ENCODE measurements around the gene RTP1.
"Not testable (repeated sequence)": the region's sequence is repeated elsewhere in the genome, so short reads cannot be mapped to it uniquely, and the experiment has no call there.

RTP1 gene

DNA sequence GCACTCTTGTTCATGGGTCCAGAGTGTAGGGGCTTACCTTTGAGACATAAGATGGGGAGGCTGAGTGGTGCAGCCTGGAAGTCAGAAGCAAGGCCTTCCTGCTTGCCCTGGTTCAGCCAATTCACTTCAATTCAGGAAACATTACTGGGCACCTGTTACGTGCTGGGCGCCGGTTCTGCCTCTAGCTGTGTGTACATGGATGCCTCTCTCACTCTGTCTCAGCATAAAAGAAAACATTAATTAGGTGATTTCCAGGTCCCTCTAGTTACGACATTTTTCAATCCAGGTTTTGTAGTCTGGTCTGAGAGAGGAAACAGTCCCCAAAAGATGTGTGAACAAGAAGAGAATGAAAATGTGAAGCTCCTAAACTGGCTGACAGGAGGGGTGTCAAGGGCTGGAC lies 1.2 kb downstream of the RTP1 start:
- no peak for DNase-seq (ENCODE audit: low read depth in 1 of 2, low spot score in 1 of 2)

DNA sequence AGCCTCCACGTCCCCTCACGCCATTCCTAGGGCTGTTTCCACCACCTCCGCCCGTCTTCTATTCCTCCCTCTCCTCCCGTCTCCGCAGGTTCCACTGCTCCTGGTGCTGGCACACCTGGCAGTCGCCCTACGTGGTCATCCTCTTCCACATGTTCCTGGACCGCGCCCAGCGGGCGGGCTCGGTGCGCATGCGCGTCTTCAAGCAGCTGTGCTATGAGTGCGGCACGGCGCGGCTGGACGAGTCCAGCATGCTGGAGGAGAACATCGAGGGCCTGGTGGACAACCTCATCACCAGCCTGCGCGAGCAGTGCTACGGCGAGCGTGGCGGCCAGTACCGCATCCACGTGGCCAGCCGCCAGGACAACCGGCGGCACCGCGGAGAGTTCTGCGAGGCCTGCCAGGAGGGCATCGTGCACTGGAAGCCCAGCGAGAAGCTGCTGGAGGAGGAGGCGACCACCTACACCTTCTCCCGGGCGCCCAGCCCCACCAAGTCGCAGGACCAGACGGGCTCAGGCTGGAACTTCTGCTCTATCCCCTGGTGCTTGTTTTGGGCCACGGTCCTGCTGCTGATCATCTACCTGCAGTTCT lies 2.3 kb downstream of the RTP1 start:
- DNase-seq (ENCODE audit: low read depth in 1 of 2, low spot score in 1 of 2): not testable (repeated sequence)

DNA sequence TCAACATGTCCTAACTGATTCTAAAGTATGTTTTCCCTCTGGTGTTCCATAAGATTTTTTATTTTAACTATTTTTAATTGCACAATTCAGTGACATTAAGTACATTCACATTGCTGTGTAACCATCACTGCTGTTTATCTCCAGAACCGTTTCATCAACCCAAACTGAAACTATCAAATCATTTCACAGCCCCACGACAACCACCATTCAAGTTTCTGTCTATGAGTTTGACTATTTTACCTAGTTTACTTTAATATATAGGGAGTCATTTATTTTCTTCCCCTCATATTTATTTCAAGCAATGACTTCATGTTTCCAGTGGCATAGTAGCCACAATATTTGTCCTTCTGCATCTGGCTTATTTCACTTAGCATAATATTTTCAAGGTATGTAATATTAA lies 8.4 kb downstream of the RTP1 start:
- no peak for DNase-seq (ENCODE audit: low read depth in 1 of 2, low spot score in 1 of 2)

DNA sequence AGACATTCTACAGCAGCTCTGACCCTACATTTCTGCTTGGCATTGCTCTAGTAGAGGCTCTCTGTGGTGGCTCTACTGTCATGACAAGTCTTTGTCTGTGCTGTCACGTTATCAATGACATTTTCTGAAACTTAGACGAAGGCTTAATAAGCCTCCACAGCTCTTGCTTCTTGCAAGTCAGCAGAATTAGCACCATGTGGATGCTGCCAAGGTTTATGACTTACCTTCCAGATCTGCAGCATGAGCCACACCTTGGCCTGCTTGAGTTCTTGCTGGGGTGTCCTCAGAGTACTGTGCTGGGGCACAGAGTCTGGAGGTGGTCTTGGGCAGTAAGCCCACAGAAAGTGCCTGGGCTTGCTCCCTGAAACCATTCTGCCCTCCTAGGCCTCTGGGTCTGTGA lies 9.8 kb downstream of the RTP1 start:
- DNase-seq (ENCODE audit: low read depth in 1 of 2, low spot score in 1 of 2): no peak

DNA sequence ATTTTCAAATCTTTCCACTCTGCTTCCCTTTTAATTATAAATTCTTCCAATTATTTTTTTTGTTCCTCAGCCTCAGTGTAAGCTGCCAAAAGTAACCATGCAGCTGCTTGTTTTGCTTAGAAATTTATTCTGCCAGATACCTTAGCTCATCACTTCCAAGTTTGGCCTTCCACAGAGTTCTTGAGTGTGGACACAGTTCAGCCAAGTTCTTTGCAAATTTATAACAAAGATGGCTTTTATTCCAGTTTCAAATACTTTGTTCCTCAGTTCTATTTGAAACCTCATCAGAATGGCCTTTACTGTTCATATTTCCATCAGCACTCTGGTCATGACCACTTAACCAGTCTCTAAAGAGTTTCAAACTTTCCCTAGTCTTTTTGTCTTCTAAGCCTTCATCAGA lies 10.3 kb downstream of the RTP1 start:
- no peak for DNase-seq (ENCODE audit: low read depth in 1 of 2, low spot score in 1 of 2)

DNA sequence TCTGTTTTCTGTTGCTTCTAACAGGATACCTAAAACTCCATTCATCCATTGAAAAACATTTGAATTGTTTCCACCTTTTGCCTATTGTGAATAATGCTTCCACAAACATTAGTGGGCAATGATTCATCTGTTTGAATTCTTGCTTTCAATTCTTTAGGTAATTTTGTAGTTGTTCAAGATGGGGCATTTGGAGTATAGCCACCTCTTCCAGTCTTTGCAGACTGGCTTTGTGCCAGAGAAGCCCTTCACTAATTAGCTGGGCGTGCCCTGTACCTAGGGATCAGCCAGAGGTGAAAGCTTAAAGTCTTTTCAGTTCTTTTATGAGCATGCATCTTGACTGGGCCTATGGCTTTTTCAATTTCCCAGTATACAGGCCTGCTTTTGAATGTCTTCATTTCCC lies 10.9 kb downstream of the RTP1 start:
- DNase-seq (ENCODE audit: low read depth in 1 of 2, low spot score in 1 of 2): no peak

DNA sequence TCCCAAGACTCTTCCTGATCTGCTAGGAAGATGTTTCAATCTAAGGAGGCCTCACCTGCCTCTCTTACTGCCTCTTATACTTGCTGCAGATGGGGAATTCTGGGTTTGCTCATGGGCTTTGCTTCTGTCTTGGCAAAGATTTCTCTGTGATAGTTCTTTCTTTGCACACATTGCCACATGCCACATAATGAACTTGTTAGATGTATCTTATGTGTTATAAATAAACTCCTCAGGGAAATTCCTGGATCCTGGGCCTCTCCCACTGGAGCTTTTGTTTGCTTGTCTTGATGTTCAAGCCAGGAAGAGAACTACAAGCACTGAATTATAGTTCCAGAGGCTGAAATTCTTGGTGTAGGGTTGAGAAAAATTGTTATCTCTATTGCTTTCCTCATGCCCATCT lies 12.2 kb downstream of the RTP1 start:
- no peak for DNase-seq (ENCODE audit: low read depth in 1 of 2, low spot score in 1 of 2)

DNA sequence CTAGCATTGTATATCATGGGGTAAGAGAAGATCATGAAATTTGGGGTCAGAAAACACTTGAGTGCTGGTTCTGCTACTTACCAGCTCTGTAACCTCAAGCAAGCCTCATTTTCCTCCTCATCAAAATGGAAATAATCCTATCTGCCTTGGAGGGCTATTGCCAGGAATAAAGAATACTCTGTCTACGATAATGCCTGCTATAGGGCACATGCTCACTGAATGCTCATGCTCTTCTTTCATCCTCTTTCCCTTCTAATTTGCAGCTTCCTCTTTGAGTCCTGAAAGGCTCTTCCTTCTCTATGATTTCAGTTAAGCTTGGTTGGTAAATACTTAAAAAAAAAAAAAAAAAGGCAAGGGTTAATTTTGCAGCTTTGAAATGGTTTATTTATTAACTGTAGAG lies 12.8 kb downstream of the RTP1 start:
- DNase-seq (ENCODE audit: low read depth in 1 of 2, low spot score in 1 of 2): no peak

DNA sequence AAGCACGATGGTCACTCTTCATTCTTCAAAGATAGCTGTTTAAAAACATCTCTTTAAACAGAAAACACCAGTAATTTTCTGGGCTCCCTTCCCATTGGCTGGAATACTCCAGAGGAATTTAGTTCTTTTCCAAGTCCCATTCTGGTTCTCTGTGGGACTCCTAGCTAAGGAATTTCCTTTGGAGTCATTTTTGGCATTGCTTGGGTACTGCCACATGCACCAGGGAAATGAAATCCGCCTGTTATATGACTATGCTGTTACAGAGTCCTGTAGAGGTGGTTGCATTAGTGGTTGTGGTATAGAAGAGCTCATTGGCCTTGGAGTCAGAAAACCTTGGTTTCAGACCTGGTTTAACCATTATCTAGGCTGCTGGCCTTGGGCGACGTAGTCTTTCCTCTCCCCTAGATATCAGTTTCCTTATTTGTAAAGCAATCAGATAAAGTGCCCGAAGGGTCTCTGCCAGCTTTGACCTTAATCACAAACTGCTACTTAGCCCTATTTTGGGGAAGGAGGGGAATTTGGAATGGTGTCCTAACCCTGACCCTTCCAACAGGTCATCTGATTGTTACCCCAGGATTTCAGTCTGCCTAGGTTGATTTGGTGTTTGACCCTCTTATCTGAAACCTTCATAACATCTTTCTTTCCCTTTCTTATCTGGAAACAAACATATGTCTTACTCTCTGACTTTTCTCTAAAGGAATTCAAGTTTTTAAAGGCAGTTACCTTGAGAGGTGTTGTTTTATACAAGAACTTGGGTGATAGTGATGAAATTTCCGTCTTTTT lies 13.4 kb downstream of the RTP1 start:
- DNase-seq (ENCODE audit: low read depth in 1 of 2, low spot score in 1 of 2): no peak

DNA sequence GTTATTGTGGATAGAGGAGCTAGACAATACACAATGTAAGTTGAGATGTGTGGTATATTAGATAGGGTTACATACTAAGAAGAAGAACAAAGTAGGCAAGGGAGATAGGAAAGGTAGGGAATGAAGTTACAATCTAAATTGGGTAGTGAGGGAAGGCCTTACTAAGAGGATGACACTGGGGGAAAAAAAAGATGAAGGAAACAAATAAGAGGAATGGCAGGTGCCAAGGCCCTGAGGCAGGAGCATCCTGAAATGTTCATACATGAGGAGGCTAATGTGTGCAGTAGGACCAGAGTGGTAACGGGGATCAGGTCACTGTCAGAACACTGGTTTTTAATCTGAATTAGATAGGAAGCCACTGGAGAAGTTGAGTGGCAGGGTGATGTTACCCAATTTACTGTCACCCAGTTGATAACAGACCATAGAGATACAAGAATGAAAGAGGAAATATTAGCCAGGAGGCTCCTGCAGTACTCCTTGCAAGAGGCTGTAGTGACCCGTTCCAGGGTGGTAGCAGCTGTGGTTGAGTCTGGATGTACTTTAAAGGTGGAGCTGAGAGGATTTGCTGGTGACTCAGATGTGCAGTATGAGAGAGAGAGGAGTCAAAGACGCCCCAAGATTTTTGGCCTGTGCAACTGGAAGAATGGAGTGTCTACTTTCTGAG lies 14.4 kb downstream of the RTP1 start:
- DNase-seq (ENCODE audit: low read depth in 1 of 2, low spot score in 1 of 2): no peak

DNA sequence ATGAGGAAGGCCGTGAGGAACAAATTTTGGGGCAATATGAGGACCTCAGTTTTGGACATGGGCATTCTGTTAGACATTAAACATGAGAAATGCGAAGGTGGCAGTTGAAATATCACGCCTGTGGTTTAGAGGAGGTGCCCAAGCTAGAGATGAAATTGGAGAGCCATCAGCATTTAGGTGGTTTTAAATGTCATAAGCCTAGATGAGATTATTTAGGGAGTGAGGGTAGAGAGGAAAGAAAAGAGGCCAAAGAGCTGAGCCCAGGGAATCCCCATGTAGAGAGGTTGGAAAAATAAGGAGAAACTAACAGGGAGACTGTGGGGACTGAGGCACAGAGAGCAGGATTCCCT lies 14.9 kb downstream of the RTP1 start:
- DNase-seq (ENCODE audit: low read depth in 1 of 2, low spot score in 1 of 2): no peak

DNA sequence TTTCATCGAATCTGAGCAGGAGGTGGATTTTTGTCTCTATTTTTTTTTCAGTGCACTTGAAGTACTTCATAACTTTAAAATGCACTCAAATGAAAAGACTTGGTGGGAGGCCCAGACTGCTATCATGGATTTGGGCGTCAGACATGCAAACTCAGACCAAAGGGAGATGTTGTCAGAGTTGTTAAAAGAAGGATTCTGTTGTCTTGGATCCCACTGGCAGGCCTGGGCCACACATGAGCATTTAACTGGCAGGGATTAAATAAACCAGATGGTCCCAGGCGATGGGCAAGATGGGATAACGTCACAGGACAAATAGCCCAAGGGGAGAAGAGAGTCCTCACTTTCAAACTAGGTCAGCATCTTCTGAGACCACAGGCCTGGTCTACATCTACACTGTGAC lies 15.4 kb downstream of the RTP1 start:
- no peak for DNase-seq (ENCODE audit: low read depth in 1 of 2, low spot score in 1 of 2)

DNA sequence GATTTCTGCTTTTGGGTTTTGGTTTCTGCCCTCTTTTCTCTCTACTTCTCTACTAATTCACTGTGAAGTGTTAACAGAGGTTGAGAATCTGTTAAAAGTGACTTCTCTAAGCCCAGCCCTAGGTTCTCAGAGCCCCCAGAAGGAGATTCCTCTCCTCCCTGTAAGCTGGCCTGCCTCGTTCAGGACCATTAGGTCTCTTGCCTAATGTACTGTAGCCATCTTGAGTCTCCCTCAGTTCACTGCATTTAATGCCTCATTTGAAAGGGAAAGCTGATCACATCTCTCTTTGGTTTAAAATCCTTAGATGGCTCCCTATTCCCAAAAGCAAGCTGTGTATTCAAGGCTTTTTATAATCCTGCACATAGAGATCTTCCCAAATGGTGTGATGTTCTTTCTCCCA lies 16.3 kb downstream of the RTP1 start:
- DNase-seq (ENCODE audit: low read depth in 1 of 2, low spot score in 1 of 2): no peak

DNA sequence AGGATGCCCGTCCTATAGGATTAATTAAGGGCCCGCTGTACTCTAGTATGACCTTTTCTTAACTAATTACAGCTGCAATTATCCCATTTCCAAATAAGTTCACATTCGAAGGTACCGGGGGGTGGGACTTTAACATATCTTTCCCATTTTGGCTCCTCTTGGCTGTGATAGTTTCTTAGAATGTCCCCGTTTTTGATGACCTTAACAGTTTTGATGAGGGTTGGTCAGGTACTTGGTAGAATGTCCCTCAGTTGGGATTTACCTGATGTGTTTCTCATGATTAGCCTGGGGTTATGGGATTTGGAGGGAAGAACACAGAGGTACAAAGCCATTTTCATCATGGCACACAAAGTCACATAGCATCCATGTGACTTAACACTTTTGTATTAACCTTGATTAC lies 18.2 kb downstream of the RTP1 start:
- no peak for DNase-seq (ENCODE audit: low read depth in 1 of 2, low spot score in 1 of 2)

DNA sequence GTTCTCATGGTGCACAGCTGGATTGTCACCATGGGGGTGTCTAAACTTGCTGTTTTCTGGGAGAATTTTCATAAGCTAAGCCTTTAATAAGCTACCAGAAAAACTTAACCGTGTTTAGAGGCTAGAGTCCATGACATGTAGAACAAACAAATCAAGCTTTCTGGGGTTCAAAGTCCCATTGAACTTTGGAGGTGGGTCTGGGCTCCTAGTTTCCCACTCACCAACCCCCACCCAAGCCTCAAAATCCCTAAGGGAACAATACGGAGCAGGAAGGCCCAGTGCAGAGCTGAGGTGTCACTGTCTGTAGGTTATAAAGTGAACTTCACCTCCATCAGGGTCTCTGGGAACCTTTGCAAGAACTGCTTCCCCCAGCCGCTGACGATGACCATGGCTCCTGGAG lies 25.5 kb downstream of the RTP1 start:
- DNase-seq (ENCODE audit: low read depth in 1 of 2, low spot score in 1 of 2): no peak

DNA sequence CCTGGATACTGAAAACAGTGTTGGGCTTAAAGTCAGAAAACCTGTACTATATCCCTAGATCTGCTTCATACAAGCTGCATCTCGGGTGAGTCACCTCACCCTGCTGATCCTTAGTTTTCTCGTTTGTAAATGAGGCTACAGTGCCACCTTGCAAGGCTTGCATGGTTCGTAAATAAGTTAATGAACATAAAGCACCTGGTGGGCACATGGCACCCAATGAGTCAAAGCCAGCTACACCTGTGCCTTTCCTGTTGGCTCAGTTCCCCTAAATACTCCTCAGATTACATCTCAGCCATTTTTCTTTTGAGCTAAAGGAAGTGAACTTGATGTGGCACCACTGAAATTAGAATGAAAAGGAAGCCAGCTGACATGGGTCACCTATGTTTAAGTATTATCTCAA lies 26.5 kb downstream of the RTP1 start:
- no peak for DNase-seq (ENCODE audit: low read depth in 1 of 2, low spot score in 1 of 2)

DNA sequence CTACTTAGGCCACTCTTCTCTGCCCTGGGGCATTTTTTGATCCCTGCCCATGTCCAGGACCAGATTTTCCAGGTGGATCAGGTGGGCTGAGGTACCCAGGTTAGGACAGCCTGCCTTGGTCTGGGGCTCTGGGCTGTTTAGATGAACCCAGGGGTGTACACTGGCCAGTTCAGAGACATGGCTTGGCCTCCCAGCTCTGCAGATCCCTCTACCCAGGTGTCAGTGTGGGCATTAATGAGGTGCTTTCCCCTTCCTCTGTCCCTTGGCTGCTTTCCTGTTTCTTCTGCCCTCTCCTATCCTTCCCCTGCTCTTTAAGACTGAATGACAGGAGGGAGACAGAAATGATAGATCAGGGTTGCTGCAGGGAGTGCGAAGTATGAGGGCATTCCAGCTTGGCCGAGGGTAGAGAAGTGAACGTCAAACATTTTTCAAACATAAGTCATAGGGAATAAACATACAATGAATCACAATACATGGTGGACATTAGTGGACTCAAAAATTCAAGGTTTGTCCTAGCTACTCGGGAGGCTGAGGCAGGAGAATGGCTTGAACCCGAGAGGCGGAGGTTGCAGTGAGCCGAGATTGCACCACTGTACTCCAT lies 30.5 kb downstream of the RTP1 start:
- no peak for DNase-seq (ENCODE audit: low read depth in 1 of 2, low spot score in 1 of 2)

DNA sequence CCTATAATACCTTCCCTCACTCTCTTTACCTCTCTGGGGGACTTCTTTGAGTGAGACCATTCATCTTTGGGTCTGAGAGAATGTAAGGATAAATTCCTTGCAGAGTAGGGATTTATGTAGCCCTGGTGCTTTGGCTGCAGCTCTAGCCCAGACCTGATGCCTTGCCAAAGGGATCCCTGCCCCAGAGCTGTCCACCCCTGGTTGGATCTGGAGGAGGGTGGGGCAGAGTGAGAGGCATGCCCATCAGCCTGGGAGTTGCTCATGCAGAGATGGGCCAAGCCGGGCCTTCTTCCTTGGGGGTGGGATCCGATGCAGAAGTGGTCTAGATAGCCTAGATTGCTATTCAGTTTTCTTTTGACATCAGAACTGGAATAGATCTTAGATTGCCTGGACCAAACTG lies 31.5 kb downstream of the RTP1 start:
- no peak for DNase-seq (ENCODE audit: low read depth in 1 of 2, low spot score in 1 of 2)

DNA sequence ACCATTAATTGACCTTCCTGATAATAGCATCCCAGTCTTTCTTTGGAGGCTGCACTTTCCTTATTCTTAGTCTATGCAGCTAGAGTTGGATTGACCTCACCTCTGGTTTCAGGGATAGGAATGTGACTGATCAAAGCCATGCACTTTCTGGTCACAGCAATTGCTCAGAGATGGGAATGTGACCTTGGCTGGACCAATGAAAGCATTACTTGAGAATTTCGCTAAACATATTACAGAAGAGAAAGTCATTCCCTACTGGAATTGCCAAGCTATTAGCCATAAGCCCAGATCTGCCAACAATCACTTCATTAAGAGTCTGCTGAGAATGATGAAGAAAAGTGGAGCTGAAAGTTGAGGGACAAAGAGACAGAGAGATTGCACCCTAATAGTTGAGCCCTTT lies 32.7 kb downstream of the RTP1 start:
- DNase-seq (ENCODE audit: low read depth in 1 of 2, low spot score in 1 of 2): no peak

DNA sequence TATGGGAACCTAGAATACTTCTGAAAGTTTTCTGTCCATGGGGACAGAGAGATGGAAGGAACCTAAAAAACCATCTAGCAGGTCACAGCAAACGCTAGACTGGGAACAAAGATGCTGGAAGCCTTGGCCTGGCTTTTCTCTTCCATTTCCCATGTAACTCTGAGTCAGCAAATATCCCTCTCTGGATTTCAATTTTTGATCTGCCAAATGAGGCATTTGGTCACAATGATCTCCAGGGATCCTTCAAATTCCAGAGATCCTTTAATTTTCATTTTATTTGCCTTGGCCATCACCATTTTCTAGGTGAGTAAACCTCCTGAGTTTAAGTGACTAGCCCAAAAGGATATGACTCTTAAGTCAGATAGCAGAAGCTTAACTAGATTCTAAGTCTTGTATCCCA lies 39.7 kb downstream of the RTP1 start:
- no peak for DNase-seq (ENCODE audit: low read depth in 1 of 2, low spot score in 1 of 2)

DNA sequence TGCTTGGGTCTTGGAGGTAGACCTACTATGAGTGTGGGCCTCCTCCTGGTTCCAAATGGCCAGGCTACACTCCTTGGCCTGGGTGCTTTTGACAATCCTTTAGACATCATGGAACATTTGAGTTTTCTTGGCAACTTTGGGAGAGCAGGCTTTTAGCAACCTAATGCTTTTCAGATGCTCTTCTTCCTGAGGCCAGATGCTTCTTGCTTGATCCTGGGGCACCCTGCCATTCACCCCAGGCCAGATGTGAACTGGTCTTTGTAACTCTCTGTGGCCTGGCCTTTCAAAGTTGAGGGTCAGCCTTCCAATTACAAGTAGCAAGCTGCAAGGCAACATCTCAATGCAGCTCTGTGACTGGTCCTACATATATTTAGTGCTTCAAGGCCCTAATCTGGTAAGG lies 40.5 kb downstream of the RTP1 start:
- no peak for DNase-seq (ENCODE audit: low read depth in 1 of 2, low spot score in 1 of 2)

DNA sequence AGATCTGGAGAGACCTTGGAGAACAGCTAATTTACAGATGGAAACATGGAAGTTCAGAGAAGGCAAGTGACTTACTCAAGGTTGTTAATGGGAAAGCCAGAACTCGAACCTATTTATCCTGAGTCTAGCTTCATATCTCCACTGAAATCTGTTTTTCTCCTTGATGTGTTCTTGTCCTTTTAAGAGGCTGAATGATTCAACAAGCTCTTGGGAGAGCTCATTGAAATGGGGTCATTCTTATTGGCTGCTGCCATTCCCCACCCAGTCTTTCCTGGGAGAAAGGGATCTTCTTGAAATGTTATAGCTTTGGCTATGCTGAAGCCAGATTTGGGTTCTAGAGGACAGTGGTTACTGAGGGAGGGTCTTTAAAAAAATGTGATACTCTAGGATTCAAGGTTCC lies 41.0 kb downstream of the RTP1 start:
- DNase-seq (ENCODE audit: low read depth in 1 of 2, low spot score in 1 of 2): no peak
